C4-2B (cell line): Measurements from ENCODE around the gene STAM.

Source experiments
- ZFX ChIP-seq: fragments of 450-650 bp; IDR thresholded peaks from 2 replicates; pipeline ENCODE4 v1.6.1; 2017
- TF ChIP-seq, protein P1 (sequence below): fragments of 450-650 bp; conservative IDR thresholded peaks from 2 replicates; pipeline ENCODE4 v1.5.1; 2017; ENCODE audit warnings: mild to moderate bottlenecking

DNA sequence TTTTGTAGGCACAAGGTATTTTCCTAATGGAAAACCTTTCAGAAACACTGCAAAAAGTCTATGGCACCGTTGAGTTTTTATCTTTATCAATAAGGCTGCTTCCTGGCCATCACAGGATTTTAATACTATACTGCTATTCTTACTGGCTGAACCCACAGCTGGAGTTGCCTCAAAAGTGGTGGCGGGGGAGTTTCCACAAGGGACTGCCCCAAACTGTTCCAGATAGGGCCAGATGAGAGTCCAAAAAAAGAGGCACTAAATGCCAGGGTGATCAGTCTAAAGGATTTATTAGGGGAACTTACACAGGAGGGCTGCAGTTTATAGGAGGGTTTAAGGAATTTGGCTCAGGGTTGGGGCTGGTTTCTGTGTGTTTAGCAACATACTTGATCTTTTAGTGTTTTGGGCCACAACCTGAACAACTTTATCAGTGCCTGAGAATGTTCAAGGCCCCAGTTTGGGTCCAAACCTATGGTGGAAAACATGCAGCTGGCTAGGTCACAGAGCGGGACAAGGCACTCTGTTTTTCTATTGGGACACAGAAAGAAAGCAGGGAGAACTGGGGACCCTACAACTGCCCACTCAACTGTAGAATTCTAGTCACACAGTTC is 41.4 kb downstream of the STAM start:
- TF ChIP-seq, protein P1, sequence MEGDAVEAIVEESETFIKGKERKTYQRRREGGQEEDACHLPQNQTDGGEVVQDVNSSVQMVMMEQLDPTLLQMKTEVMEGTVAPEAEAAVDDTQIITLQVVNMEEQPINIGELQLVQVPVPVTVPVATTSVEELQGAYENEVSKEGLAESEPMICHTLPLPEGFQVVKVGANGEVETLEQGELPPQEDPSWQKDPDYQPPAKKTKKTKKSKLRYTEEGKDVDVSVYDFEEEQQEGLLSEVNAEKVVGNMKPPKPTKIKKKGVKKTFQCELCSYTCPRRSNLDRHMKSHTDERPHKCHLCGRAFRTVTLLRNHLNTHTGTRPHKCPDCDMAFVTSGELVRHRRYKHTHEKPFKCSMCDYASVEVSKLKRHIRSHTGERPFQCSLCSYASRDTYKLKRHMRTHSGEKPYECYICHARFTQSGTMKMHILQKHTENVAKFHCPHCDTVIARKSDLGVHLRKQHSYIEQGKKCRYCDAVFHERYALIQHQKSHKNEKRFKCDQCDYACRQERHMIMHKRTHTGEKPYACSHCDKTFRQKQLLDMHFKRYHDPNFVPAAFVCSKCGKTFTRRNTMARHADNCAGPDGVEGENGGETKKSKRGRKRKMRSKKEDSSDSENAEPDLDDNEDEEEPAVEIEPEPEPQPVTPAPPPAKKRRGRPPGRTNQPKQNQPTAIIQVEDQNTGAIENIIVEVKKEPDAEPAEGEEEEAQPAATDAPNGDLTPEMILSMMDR = no peak
- no peak for TF ChIP-seq ZFX
